Heart right ventricle (tissue), 16 donors: ENCODE results near the gene PIK3AP1. TPM values are rescaled to one million over a fixed set of nuclear protein-coding genes. Genes with fewer than 3 reads are reported as not detected.

ENCODE experiments used
- ATAC-seq, 8 donors: fragments of 200-7000 bp; cut with Tn5 transposase; one replicate each; pipeline ENCODE4 v1.9.1; 2020; ENCODE audit warnings: mild to moderate bottlenecking in 8 of 8, moderate library complexity in 8 of 8, moderate number of reproducible peaks in 1 of 8
- DNase-seq, 2 donors: peaks; one replicate each; pipeline ENCODE4 v3.0.0-alpha.2; 2020
- H3K27ac ChIP-seq, 10 donors: fragments of 200-600 bp; sonication (generic) in 2 of 10; one replicate each; pipeline versions ENCODE4 v1.5.0 to v1.8.0; 2020 to 2022; ENCODE audit warnings: mild to moderate bottlenecking in 3 of 10
- H3K27me3 ChIP-seq, 7 donors: fragments of 200-600 bp; one replicate each; pipeline ENCODE4 v1.8.0; 2021 to 2022; ENCODE audit warnings: mild to moderate bottlenecking in 2 of 7
- H3K36me3 ChIP-seq, 9 donors: fragments of 200-600 bp; sonication (generic) in 1 of 9; one replicate each; pipeline versions ENCODE4 v1.5.0 to v1.8.0; 2020 to 2022; ENCODE audit warnings: mild to moderate bottlenecking in 2 of 9
- H3K4me1 ChIP-seq, 9 donors: fragments of 200-600 bp; sonication (generic) in 1 of 9; one replicate each; pipeline versions ENCODE4 v1.5.0 to v1.8.0; 2020 to 2022; ENCODE audit warnings: mild to moderate bottlenecking in 4 of 9
- H3K4me3 ChIP-seq, 10 donors: fragments of 200-600 bp; sonication (generic) in 2 of 10; one replicate each; pipeline versions ENCODE4 v1.5.0 to v1.8.0; 2020 to 2022; ENCODE audit warnings: mild to moderate bottlenecking in 7 of 10, moderate library complexity in 2 of 10
- H3K9me3 ChIP-seq, 11 donors: fragments of 200-600 bp in 10 of 11; sonication (generic) in 2 of 11; one replicate each; pipeline versions ENCODE4 v1.5.0 to v1.8.0; 2013 to 2022; ENCODE audit warnings: mild to moderate bottlenecking in 2 of 11, control low read depth in 1 of 11, moderate library complexity in 1 of 11
- CTCF ChIP-seq, 9 donors: fragments of 200-600 bp; sonication (generic) in 2 of 9; IDR thresholded peaks; one replicate each; pipeline versions ENCODE4 v1.5.0 to v1.8.0; 2021 to 2022; ENCODE audit warnings: antibody characterized with exemption in 9 of 9, mild to moderate bottlenecking in 5 of 9, moderate library complexity in 1 of 9
- WGBS, 2 donors: extraction: QIAGEN DNeasy Blood & Tissue Kit; methylation state at CpG; one replicate each; pipeline ENCODE4 v1.1.7; 2013; ENCODE audit warnings: inconsistent platforms in 1 of 2; 5-methylcytosine and 5-hydroxymethylcytosine counted together
- intact Hi-C, 10 donors: fragments of 100-400 bp; cut with DNase I; formaldehyde crosslinking; loops; one replicate each; pipeline versions ENCODE4 v1.11.1 to v1.14.2; 2022
- long read RNA-seq, 3 donors: library from polyadenylated mRNA; unstranded; transcript quantifications; one replicate each; pipeline ENCODE4 v2.0.0, GENCODE V29; 2020 to 2021
- polyA plus RNA-seq, 2 donors: library from polyadenylated mRNA; stranded (reverse); fragments of 200-250 nt; gene quantifications; one replicate each; pipeline ENCODE4 v1.2.3, GENCODE V29; 2013
- total RNA-seq, 10 donors: library from RNA; stranded (reverse); fragmentation: NEBNext Ultra II Directional in 3 of 10; extraction: Animal tissue kit (Norgen Biotek cat#: 25700) in 3 of 10; gene quantifications; one replicate each; pipeline versions ENCODE4 v1.2.1 to v1.2.4, GENCODE V29; 2021 to 2023
- donor health status: Arrhythmogenic right ventricular cardiomyopathy.
- donor health status: ischemic (EF 13 %, LVEDD 7.1; RV severe dilation, severe dysfunction).
- donor health status: healthy with polysubstance abuse.
- donor health status: DM: no; HTN: yes; CAD: no.
- donor health status: DM: no; HTN: no; CAD: no.
- donor health status: ischemic (EF 25% LVEDD 6.9; RV normal size, moderate dysfunction).
- donor health status: ischemic (EF 25% LVEDD 5.7; RV mildly dilated, moderate dysfunction).
- donor health status: healthy.
- donor health status: DM: yes; HTN: yes; CAD: no.
- donor health status: Ischemic cardiomyopathy.
- donor health status: ischemic (EF 35%, LVEDD 5.7; RV mildly dilated, moderate dysfunction).
- donor health status: nonischemic (EF 11% LVEDD 7.7; RV severe dilation, severe dysfunction).
- donor health status: DM: yes; HTN: yes; CAD: no.
- donor health status: PGD.
- donor health status: ischemic (EF 29% LVEDD 5.4; RV normal size, mild dysfunction).
- donor health status: nonischemic (EF 23%, LVEDD 6.1; RV moderate dilation, normal function).

Gene PIK3AP1
- total RNA-seq (10 to 100 TPM in 1 of 10 donors, 1 to 10 TPM in 9; 2.4 to 22.1 (median 4.4) TPM), polyA plus RNA-seq (1 to 10 TPM; 1.0 to 1.5 TPM)
- long read RNA-seq, donor 1, full-length matches to known transcripts, result 4 of 11 reads
- long read RNA-seq, donor 1, partial matches to known transcripts, result 5 of 11 reads
- long read RNA-seq, donor 1, other reads (novel, unspliced or antisense), result 2 of 11 reads
- long read RNA-seq, donor 2, full-length matches to known transcripts, result 3 of 9 reads
- long read RNA-seq, donor 2, partial matches to known transcripts, result 4 of 9 reads
- long read RNA-seq, donor 2, other reads (novel, unspliced or antisense), result 2 of 9 reads
- long read RNA-seq, donor 3, partial matches to known transcripts, result 0 of 1 reads
- long read RNA-seq, donor 3, other reads (novel, unspliced or antisense), result 1 of 1 reads

GRCh38 chr10:96720422-96721206 is at the start of gene PIK3AP1:
Gene PIK3AP1 (minus strand): TSS chr10:96720514. CDS start chr10:96720394, 120 bp downstream.
- Histone ChIP-seq H3K4me1 (peaks cover 0 to 39% (median 9%) of the 10 kb centered on the region in 9 donors), H3K36me3 (no peaks in the 10 kb centered on the region), H3K4me3 (peak within 1 kb of the TSS; percentile 26 to 74 (median 60)), H3K27ac (peak within 1 kb of the TSS in 6 of 10 donors; percentile 35 to 92 (median 58)), H3K27me3 (peaks cover 0 to 22% (median 0%) of the 10 kb centered on the region in 7 donors), H3K9me3 (no peaks in the 10 kb centered on the region)
- DNase-seq, result peak; percentile 24 to 66
- WGBS, 2 donors, result 2 to 3% methylated on average over 40 to 51 of the region's 52 CpGs
- TF ChIP-seq CTCF (IDR thresholded peaks at IDR 0.05), result no peak
- ATAC-seq, result peak; percentile 69 to 88 (median 78)
- intact Hi-C loops, result no loop called here

GRCh38 chr10:96768136-96768535 is 47.8 kb upstream of the PIK3AP1 start:
- Histone ChIP-seq H3K36me3 (no peaks in the 10 kb centered on the region), H3K9me3 (peaks cover 0 to 22% (median 3%) of the 10 kb centered on the region in 11 donors), H3K4me3 (no peak overlapping the region), H3K4me1 (peaks cover 0 to 5% (median 0%) of the 10 kb centered on the region in 9 donors), H3K27me3 (peaks cover 0 to 4% (median 0%) of the 10 kb centered on the region in 7 donors), H3K27ac (no peak overlapping the region)
- TF ChIP-seq CTCF (IDR thresholded peaks at IDR 0.05), result no peak
- intact Hi-C loops, result loop anchor here in 6 of 10 donors (5.0 to 10.0 kb wide), 7 partner anchors 57 to 269 kb away; partner anchors contain the start of gene LCOR (in 1 of the 6)
- no peak for ATAC-seq
- 91 to 92% methylated on average over 11 of the region's 11 CpGs for WGBS, 2 donors
- DNase-seq, result no peak

GRCh38 chr10:96767611-96768010 is 47.3 kb upstream of the PIK3AP1 start:
- 86 to 93% methylated on average over 2 of the region's 2 CpGs for WGBS, 2 donors
- intact Hi-C loops, result loop anchor here in 6 of 10 donors (5.0 to 10.0 kb wide), 7 partner anchors 57 to 270 kb away; partner anchors contain the start of gene LCOR (in 1 of the 6)
- no peak overlapping the region for H3K4me3 ChIP-seq
- peaks cover 0 to 17% (median 3%) of the 10 kb centered on the region in 11 donors for H3K9me3 ChIP-seq
- no peaks in the 10 kb centered on the region for H3K36me3 ChIP-seq
- DNase-seq (no peak), ATAC-seq (no peak)
- H3K4me1 ChIP-seq, result peaks cover 0 to 5% (median 0%) of the 10 kb centered on the region in 9 donors
- no peak overlapping the region for H3K27ac ChIP-seq
- H3K27me3 ChIP-seq, result peaks cover 0 to 5% (median 0%) of the 10 kb centered on the region in 7 donors
- TF ChIP-seq CTCF (IDR thresholded peaks at IDR 0.05), result no peak
